Bronchial epithelial cell (primary cell): ENCODE measurements around the gene TSC2. TPM values are rescaled to one million over a fixed set of nuclear protein-coding genes. Genes with fewer than 3 reads are reported as not detected.
"Not testable (repeated sequence)": the region's sequence is repeated elsewhere in the genome, so short reads cannot be mapped to it uniquely, and the experiment has no call there.

ENCODE experiments used
- DNase-seq: peaks from one replicate; pipeline ENCODE4 v3.0.0-alpha.2; 2010; ENCODE audit warnings: low read depth
- FAIRE-seq: peaks from 2 replicates; lab custom pipeline; 2011; peaks lifted over from hg19 to GRCh38; lab: Jason Lieb, UNC
- H3K27me3 ChIP-seq: 2 replicates; pipeline ENCODE4 v1.5.1; 2011; ENCODE audit warnings: low read length; ENCODE audit not compliant: control insufficient read depth, insufficient read depth
- H3K36me3 ChIP-seq: 2 replicates; pipeline ENCODE4 v1.5.1; 2011; ENCODE audit warnings: low read length; ENCODE audit not compliant: control insufficient read depth, insufficient read depth
- H3K4me3 ChIP-seq: 2 replicates; pipeline ENCODE4 v1.5.1; 2011; ENCODE audit warnings: mild to moderate bottlenecking, low read depth, low read length, control low read depth
- total RNA-seq: library from RNA; depleted of rRNA; stranded (reverse); fragments of >200 nt; gene quantifications from 2 replicates; pipeline ENCODE4 v1.2.1, GENCODE V29; 2014

TSC2 gene
- total RNA-seq, 1 donor from 2014 or later: 25.0 TPM

GRCh38 chr16:2124694-2125444, 77.1 kb downstream of the TSC2 start:
- H3K27me3 ChIP-seq, FAIRE-seq, H3K36me3 ChIP-seq, H3K4me3 ChIP-seq: not testable (repeated sequence)
- peak; percentile 31 for DNase-seq

GRCh38 chr16:2125609-2126008, 77.8 kb downstream of the TSC2 start:
- not testable (repeated sequence) for FAIRE-seq, H3K27me3 ChIP-seq, DNase-seq, H3K4me3 ChIP-seq, H3K36me3 ChIP-seq

GRCh38 chr16:2126161-2126743, 78.5 kb downstream of the TSC2 start:
- not testable (repeated sequence) for H3K27me3 ChIP-seq, DNase-seq, H3K36me3 ChIP-seq, FAIRE-seq, H3K4me3 ChIP-seq

- not testable (repeated sequence) for H3K4me3 ChIP-seq, FAIRE-seq
Measured at GRCh38 chr16:2126928-2127556, 79.3 kb downstream of the TSC2 start.

GRCh38 chr16:2127630-2128280, 80.0 kb downstream of the TSC2 start:
- not testable (repeated sequence) for H3K27me3 ChIP-seq, H3K36me3 ChIP-seq, H3K4me3 ChIP-seq, FAIRE-seq
- DNase-seq: peak; percentile 29

More at GRCh38 chr16:2126928-2127556, 79.3 kb downstream of the TSC2 start:
- not testable (repeated sequence) for H3K36me3 ChIP-seq, DNase-seq, H3K27me3 ChIP-seq

- H3K4me3 ChIP-seq, H3K36me3 ChIP-seq, FAIRE-seq, DNase-seq, H3K27me3 ChIP-seq: not testable (repeated sequence)
Measured at GRCh38 chr16:2129251-2129650, 81.5 kb downstream of the TSC2 start.

GRCh38 chr16:2129890-2130447, 82.2 kb downstream of the TSC2 start:
- FAIRE-seq, DNase-seq, H3K36me3 ChIP-seq, H3K27me3 ChIP-seq, H3K4me3 ChIP-seq: not testable (repeated sequence)

- not testable (repeated sequence) for DNase-seq, H3K4me3 ChIP-seq, FAIRE-seq, H3K27me3 ChIP-seq, H3K36me3 ChIP-seq
Measured at GRCh38 chr16:2133797-2134196, 86.0 kb downstream of the TSC2 start.

- not testable (repeated sequence) for FAIRE-seq
Measured at GRCh38 chr16:2135071-2135470, 87.3 kb downstream of the TSC2 start.

GRCh38 chr16:2135770-2136490, 88.1 kb downstream of the TSC2 start, which contains the start of gene PKD1:
PKD1 (minus strand) TSS chr16:2135898; CDS start chr16:2135689, 209 bp downstream.
- not testable (repeated sequence) for FAIRE-seq
- DNase-seq: peak; percentile 83
- peak within 1 kb of the TSS; percentile 45 for H3K4me3 ChIP-seq

More at GRCh38 chr16:2135071-2135470, 87.3 kb downstream of the TSC2 start:
- H3K4me3 ChIP-seq: peak overlapping the region; percentile 45
- H3K27me3 ChIP-seq, H3K36me3 ChIP-seq, DNase-seq: not testable (repeated sequence)

More at GRCh38 chr16:2135770-2136490, 88.1 kb downstream of the TSC2 start, which contains the start of gene PKD1:
- not testable (repeated sequence) for H3K36me3 ChIP-seq, H3K27me3 ChIP-seq
